ENCODE data around the gene PIGO. TPM values are rescaled to one million over a fixed set of nuclear protein-coding genes. Genes with fewer than 3 reads are reported as not detected.
A peak's percentile ranks its signal among the peaks of the same experiment; 100 is the strongest.

PIGO gene
- total and polyA plus RNA-seq, 9 of the 15 experiments (the other 6 are each of a cell fraction or from before 2014, with no cell fraction given): 5.4 to 13.7 (median 9.7) TPM

- no peak for TF ChIP-seq CHD1 (IDR thresholded peaks at IDR 0.05; ENCODE audit: low read length)
- no peak for TF ChIP-seq NR2C2 (CRISPR knock-in tag; IDR thresholded peaks at IDR 0.05)
- TF ChIP-seq NR2C2 (tag; IDR thresholded peaks at IDR 0.05): no peak; the same call in 1 of the 2 replicates
- no peak for TF ChIP-seq TRIM24 (IDR thresholded peaks at IDR 0.05)
- TF ChIP-seq ZKSCAN3 (CRISPR knock-in tag; IDR thresholded peaks at IDR 0.05): no peak
- TF ChIP-seq USF1 (CRISPR knock-in tag; IDR thresholded peaks at IDR 0.05): no peak
- TF ChIP-seq ZNF224 (CRISPR knock-in tag; IDR thresholded peaks at IDR 0.05): no peak
- no peak for TF ChIP-seq SMAD2 (IDR thresholded peaks at IDR 0.05; ENCODE audit: low read depth, low read length)
- TF ChIP-seq GABPA (tag; conservative IDR thresholded peaks at IDR 0.05; ENCODE audit: low read depth): 0 out of 2 replicates have a peak, but pooled peaks have one; percentile 25
- TF ChIP-seq, protein P1, sequence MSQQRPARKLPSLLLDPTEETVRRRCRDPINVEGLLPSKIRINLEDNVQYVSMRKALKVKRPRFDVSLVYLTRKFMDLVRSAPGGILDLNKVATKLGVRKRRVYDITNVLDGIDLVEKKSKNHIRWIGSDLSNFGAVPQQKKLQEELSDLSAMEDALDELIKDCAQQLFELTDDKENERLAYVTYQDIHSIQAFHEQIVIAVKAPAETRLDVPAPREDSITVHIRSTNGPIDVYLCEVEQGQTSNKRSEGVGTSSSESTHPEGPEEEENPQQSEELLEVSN (IDR thresholded peaks at IDR 0.05; ENCODE audit: borderline replicate concordance in 1 of 2, extremely low read depth in 1 of 2, insufficient read depth in 1 of 2, insufficient read length in 1 of 2, low read depth in 1 of 2, low read length in 1 of 2, poor library complexity in 1 of 2, severe bottlenecking in 1 of 2): peak in 1 of 2 experiments; percentile 19
- no peak for TF ChIP-seq KLF6 (CRISPR knock-in tag; IDR thresholded peaks at IDR 0.05; ENCODE audit: borderline replicate concordance)
- TF ChIP-seq KLF16 (IDR thresholded peaks at IDR 0.05): no peak
- TF ChIP-seq ILF3 (IDR thresholded peaks at IDR 0.05; ENCODE audit: borderline replicate concordance): no peak; the same call in 1 of the 2 replicates
- TF ChIP-seq CREB1 (IDR thresholded peaks at IDR 0.05): peak; percentile 89
- TF ChIP-seq CREB1 (CRISPR knock-in tag; IDR thresholded peaks at IDR 0.05): peak; percentile 91
- TF ChIP-seq ZNF699 (CRISPR knock-in tag; IDR thresholded peaks at IDR 0.05; ENCODE audit: insufficient replicate concordance): no peak
- 0 out of 2 replicates have a peak, but pooled peaks have one; percentile 52 for TF ChIP-seq ATF7 (IDR thresholded peaks at IDR 0.05)
- no peak for TF ChIP-seq TGIF2 (CRISPR knock-in tag; IDR thresholded peaks at IDR 0.05)
- TF ChIP-seq DDX20 (tag; IDR thresholded peaks at IDR 0.05; ENCODE audit: low read depth): no peak
- no peak for TF ChIP-seq KDM1A (IDR thresholded peaks at IDR 0.05)
- no peak for TF ChIP-seq FOXP4 (CRISPR knock-in tag; IDR thresholded peaks at IDR 0.05; ENCODE audit: borderline replicate concordance)
- no peak; the same call in 1 of the 2 replicates for TF ChIP-seq RB1 (IDR thresholded peaks at IDR 0.05; ENCODE audit: low read depth)
These were observed 23.7 kb downstream of the PIGO start, which contains the start of gene VCP (continued) for GRCh38 chr9:35072461-35073278.

Measured in K562 (cell line).